WERI-Rb-1 (cell line): Measurements from ENCODE around the gene SNTN.
"Not testable (repeated sequence)": the region's sequence is repeated elsewhere in the genome, so short reads cannot be mapped to it uniquely, and the experiment has no call there.

Experiments used
- DNase-seq: peaks from one replicate; pipeline ENCODE4 v3.0.0-alpha.2; 2020
- H3K27ac ChIP-seq: fragments of 250-450 bp; sonication (Bioruptor Pico); 2 replicates; pipeline ENCODE4 v1.5.1; 2020; ENCODE audit warnings: mild to moderate bottlenecking, moderate library complexity
- H3K27me3 ChIP-seq: fragments of 250-450 bp; sonication (Bioruptor Pico); 2 replicates; pipeline ENCODE4 v1.5.1; 2021; ENCODE audit warnings: mild to moderate bottlenecking, low read depth, moderate library complexity; ENCODE audit not compliant: insufficient read depth, severe bottlenecking
- H3K36me3 ChIP-seq: fragments of 250-450 bp; sonication (Bioruptor Pico); 2 replicates; pipeline ENCODE4 v1.5.1; 2020; ENCODE audit warnings: mild to moderate bottlenecking, moderate library complexity
- H3K4me3 ChIP-seq: 2 replicates; pipeline ENCODE4 v1.5.1; 2011; ENCODE audit warnings: low read depth, mild to moderate bottlenecking, control low read depth, low read length
- H3K9me3 ChIP-seq: fragments of 250-450 bp; sonication (Bioruptor Pico); 2 replicates; pipeline ENCODE4 v1.5.1; 2021; ENCODE audit warnings: mild to moderate bottlenecking, moderate library complexity; ENCODE audit not compliant: severe bottlenecking
- CTCF ChIP-seq: IDR thresholded peaks from 2 replicates; pipeline ENCODE4 v1.5.1; 2011; ENCODE audit warnings: low read depth, mild to moderate bottlenecking, control low read depth, inconsistent platforms, low read length

Gene SNTN

GRCh38 chr3:63644212-63644797, 8.2 kb upstream of the SNTN start:
- H3K9me3 ChIP-seq = no peaks in the 10 kb centered on the region

GRCh38 chr3:63644928-63645781, 7.3 kb upstream of the SNTN start:
- not testable (repeated sequence) for H3K27ac ChIP-seq, H3K9me3 ChIP-seq, H3K27me3 ChIP-seq, H3K36me3 ChIP-seq, DNase-seq, H3K4me3 ChIP-seq

More at GRCh38 chr3:63644212-63644797, 8.2 kb upstream of the SNTN start:
- Histone ChIP-seq H3K4me3 (no peak overlapping the region), H3K36me3 (no peaks in the 10 kb centered on the region), H3K27ac (no peak overlapping the region), H3K27me3 (no peaks in the 10 kb centered on the region)
- DNase-seq = no peak
- no peak for TF ChIP-seq CTCF

- no peak for TF ChIP-seq CTCF
- Histone ChIP-seq H3K4me3 (no peak overlapping the region), H3K36me3 (no peaks in the 10 kb centered on the region), H3K27ac (no peak overlapping the region), H3K9me3 (no peaks in the 10 kb centered on the region), H3K27me3 (no peaks in the 10 kb centered on the region)
- DNase-seq = no peak
These were observed 1.7 kb downstream of the SNTN start for GRCh38 chr3:63654211-63654610.

- no peak overlapping the region for H3K4me3 ChIP-seq
- no peaks in the 10 kb centered on the region for H3K36me3 ChIP-seq
- no peak for TF ChIP-seq CTCF
- DNase-seq = no peak
- H3K9me3 ChIP-seq = no peaks in the 10 kb centered on the region
- H3K27me3 ChIP-seq = no peaks in the 10 kb centered on the region
- no peak overlapping the region for H3K27ac ChIP-seq
These were observed 2.5 kb downstream of the SNTN start for GRCh38 chr3:63654931-63655330.

DNA sequence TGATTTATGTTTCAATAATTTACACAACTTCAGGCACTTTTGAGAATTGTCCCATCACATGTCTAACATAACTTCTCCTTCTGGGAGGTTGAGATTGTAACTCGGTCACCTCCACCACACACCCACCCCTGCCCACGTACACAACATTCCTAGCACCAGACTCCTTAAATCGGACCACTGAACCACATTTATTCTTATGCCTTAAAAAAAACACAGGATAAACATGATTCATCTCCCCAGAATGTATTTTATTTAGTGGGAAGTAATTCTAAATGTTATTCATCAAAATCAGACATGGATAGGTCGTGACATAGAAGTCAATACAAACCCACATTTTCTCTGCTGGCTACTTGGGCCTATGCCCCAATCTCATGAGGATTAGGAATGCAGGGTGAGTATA, 3.0 kb downstream of the SNTN start:
- no peaks in the 10 kb centered on the region for H3K27me3 ChIP-seq
- no peaks in the 10 kb centered on the region for H3K9me3 ChIP-seq
- no peak for TF ChIP-seq CTCF
- DNase-seq = no peak
- no peak overlapping the region for H3K27ac ChIP-seq
- H3K4me3 ChIP-seq = no peak overlapping the region
- H3K36me3 ChIP-seq = no peaks in the 10 kb centered on the region

DNA sequence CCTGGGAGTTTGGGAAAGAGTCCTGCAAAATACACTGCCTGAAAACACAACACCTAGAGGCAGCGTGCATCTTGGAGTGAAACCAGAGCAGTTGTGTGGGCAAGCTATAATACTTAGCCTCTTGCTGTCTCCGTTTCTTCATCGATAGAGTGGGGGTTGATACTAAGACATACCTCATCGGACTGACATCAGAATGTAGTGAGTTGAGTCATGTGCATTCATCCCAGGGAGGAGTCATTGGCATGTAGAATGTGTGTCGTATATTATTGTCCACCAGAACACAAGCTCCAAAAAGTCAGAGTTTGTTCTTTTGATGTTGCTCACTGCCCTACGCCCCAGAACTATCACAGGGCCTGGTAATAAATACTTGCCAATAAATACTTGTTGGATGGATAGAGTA, 4.3 kb downstream of the SNTN start:
- no peak for TF ChIP-seq CTCF
- Histone ChIP-seq H3K4me3 (no peak overlapping the region), H3K27ac (no peak overlapping the region), H3K9me3 (no peaks in the 10 kb centered on the region), H3K27me3 (no peaks in the 10 kb centered on the region), H3K36me3 (no peaks in the 10 kb centered on the region)
- no peak for DNase-seq
